ENCODE measurements around the gene FLRT2.

The FLRT2 gene

GRCh38 chr14:85596562-85596961 lies 66.6 kb downstream of the FLRT2 start:
- DNase-seq (ENCODE audit: low read depth in 3 of 3), result no peak

DNA sequence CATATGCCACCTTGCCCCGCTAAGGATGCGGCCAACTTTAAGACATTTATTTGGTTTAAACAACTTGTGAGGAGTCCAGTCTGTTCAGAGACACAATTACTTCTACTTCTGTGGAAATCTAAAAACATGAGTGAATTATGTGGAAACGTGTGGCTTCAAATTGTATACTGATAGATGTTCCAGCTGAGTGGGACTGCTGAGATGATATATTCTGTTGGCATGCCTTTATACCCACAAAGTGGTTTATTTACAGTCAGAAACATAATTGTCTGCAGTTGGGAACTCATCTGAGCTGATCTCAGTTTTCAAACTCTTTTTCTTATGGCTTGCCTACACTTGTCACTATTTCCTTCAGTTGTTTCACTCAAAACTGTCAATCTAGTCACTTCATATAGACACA lies 67.8 kb downstream of the FLRT2 start:
- DNase-seq (ENCODE audit: low read depth in 3 of 3), result no peak

- DNase-seq (ENCODE audit: low read depth in 3 of 3), result no peak
Measured at GRCh38 chr14:85599939-85600338, 70.0 kb downstream of the FLRT2 start.

DNA sequence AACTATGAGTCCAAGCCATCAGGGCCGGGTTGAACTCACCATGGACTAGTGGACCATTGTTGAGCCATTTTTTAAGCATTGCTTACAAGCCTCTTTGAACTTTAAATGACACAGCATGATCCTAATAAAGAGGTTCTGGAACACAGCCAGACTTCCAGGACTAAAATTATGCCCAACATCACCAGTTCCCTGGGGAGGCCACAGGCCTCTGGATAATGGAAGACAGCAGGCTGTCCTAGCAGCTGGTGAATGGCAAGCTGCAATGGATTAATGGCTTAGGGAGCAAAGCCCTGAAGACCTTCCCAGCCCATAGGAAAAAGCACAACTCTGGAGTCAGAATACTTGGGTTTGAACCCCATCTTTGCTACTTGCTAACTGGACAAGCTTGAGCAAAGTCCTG lies 71.3 kb downstream of the FLRT2 start:
- no peak for DNase-seq (ENCODE audit: low read depth in 3 of 3)

- no peak for DNase-seq (ENCODE audit: low read depth in 3 of 3)
Measured at GRCh38 chr14:85601690-85602089, 71.7 kb downstream of the FLRT2 start.

- no peak for DNase-seq (ENCODE audit: low read depth in 3 of 3)
Measured at GRCh38 chr14:85602345-85602744, 72.4 kb downstream of the FLRT2 start.

DNA sequence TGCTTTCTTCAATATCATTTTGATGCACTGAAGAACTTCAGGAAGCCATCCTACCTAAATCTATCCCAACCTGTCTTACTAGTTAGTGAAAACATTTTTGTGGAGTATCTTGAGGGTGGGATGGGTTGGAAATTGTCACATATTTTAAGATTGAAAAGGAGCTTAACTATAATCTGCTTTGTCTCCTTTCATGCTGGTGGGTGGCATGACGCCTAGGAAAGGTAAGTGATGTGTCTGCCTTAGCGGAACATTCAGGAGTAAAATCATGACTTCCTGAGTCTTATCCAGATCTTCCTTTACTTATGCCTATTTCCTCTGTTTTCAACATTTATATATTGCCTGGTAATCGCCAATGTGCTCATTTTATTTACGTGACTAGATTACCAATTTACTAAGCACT lies 74.1 kb downstream of the FLRT2 start:
- no peak for DNase-seq (ENCODE audit: low read depth in 3 of 3)

- DNase-seq (ENCODE audit: low read depth in 3 of 3), result no peak
Measured at GRCh38 chr14:85604714-85605113, 74.8 kb downstream of the FLRT2 start.

GRCh38 chr14:85607651-85608081 lies 77.7 kb downstream of the FLRT2 start:
- no peak for DNase-seq (ENCODE audit: low read depth in 3 of 3)

GRCh38 chr14:85613496-85613895 lies 83.6 kb downstream of the FLRT2 start:
- no peak for DNase-seq (ENCODE audit: low read depth in 3 of 3)

GRCh38 chr14:85616386-85616885 lies 86.5 kb downstream of the FLRT2 start:
- no peak for DNase-seq (ENCODE audit: low read depth in 3 of 3)

DNA sequence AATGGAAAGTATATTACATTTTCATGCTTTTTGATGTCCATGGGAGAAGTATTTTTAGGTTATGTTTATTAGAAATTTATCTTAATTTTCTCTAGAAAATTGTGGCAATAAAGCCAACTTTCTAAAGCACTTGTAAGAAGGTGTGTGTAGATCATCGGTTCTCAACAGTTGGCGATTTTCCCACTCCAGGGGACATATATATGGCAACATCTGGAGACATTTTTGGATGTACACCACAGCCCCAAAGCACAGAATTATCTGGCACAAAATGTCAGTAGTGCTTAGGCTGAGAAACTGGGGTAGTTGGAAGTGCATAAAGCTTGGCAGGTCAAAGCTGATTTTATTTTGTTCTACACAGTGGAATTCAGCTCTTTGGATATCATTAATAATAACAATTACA lies 86.9 kb downstream of the FLRT2 start:
- no peak for DNase-seq (ENCODE audit: low read depth in 3 of 3)

- no peak for DNase-seq (ENCODE audit: low read depth in 3 of 3)
Measured at GRCh38 chr14:85617791-85618190, 87.8 kb downstream of the FLRT2 start.

DNA sequence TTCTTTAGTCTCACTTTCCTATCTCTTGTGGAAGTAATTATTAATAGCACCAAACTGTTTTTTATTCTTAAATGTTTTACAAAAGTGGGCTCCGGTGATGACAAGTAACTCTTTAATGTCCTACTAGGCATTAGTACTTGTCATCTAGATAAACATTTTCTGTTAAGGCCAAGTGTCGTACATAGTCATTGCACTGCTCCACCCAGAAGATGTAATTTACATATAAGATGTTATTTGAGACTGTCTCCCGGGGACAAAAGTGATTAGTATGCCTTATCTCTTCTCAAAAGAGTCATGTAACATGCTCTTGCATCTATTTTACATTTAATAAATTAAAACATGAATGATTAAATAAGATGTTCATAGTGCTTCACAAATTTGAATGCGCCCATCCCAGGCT lies 88.4 kb downstream of the FLRT2 start:
- no peak for DNase-seq (ENCODE audit: low read depth in 3 of 3)

DNA sequence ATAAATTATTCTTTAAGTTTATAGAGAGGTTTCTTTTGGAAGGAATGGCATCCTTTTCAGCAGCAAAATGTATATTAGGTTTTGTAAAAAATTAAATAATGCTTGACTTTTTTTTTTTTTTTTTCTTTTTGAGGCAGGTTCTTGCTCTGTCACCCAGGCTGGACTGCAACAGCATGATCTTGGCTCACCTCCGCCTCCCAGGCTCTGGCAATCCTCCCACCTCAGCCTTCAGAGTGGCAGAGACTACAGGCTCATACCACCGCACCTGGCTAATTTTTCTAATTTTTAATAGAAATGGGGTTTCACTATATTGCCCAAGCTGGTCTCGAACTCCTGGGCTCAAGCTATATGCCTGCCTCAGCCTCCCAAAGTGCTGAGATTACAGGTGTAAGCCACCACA lies 89.0 kb downstream of the FLRT2 start:
- no peak for DNase-seq (ENCODE audit: low read depth in 3 of 3)

GRCh38 chr14:85619851-85620250 lies 89.9 kb downstream of the FLRT2 start:
- no peak for DNase-seq (ENCODE audit: low read depth in 3 of 3)

DNA sequence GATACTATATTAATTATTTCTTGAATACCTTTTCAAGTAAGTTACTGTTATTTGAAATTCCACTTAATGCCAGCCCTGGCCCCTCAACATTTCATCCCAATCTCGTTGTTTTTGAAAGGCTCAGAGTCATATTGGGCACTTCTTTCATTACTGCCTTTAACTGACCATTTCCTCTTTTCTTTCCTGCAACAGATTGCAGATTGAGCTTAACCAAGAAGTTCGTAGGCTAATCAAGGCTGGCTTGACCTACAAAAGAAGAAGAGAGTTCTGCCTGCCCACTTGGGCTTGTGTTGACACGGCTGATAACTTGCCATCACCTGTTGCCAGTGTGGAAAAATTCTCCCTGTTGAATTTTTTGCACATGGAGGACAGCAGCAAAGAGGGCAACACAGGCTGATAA lies 91.0 kb downstream of the FLRT2 start:
- no peak for DNase-seq (ENCODE audit: low read depth in 3 of 3)

GRCh38 chr14:85622106-85622505 lies 92.2 kb downstream of the FLRT2 start:
- no peak for DNase-seq (ENCODE audit: low read depth in 3 of 3)

- no peak for DNase-seq (ENCODE audit: low read depth in 3 of 3)
Measured at GRCh38 chr14:85622986-85623685, 93.2 kb downstream of the FLRT2 start.

- DNase-seq (ENCODE audit: low read depth in 3 of 3), result no peak
Measured at GRCh38 chr14:85625925-85626585, 96.1 kb downstream of the FLRT2 start.

DNA sequence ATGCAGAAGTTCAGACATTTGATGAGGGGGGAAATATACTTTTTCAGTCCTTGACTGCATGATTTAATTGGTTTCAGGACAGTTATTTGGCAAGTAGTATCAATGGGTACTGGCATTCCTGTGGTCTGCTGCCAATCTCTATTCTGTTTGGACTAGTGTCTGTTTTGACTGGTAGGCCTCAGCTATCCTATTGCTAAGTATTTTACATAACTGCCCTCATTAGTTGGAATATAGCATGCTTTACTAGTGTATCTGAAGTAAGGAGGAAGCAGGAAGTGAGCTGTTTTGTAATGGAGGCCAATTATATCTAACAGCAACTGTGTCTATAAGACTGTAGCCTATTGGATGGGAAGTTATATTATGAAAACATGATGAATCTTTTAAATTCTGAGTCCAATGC lies 104.3 kb downstream of the FLRT2 start:
- no peak for DNase-seq (ENCODE audit: low read depth in 3 of 3)

DNA sequence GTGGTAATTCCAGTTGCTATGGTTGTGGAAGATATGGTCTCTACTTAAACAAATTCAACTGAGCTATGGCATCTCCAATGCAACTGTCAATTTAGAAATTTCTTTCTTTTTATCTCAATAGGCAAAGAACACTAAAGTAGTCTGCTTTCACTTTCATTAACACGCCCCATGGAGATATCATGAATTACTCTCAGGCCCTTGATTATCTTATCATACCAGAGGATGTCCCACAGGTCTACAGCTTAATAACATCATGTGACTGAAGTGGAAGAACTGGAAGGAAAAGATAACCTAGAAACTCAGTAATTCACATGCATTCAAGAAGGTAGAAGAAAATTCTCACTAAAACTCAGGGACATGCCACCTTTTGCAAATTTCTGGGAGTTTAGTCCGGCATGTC lies 114.3 kb downstream of the FLRT2 start:
- no peak for DNase-seq (ENCODE audit: low read depth in 3 of 3)

- DNase-seq (ENCODE audit: low read depth in 3 of 3), result no peak
Measured at GRCh38 chr14:85653029-85653428, 123.1 kb downstream of the FLRT2 start.

All from stimulated activated CD4-positive, alpha-beta T cell treated with anti-CD3 and anti-CD28 coated beads, TNF-alpha, amount 100 ng/mL, for 48 hours (primary cell).